ENCODE measurements around the gene UNC45A.

- TF ChIP-seq CTCF (IDR thresholded peaks at IDR 0.05): no peak
- TF ChIP-seq POLR2AphosphoS5 (IDR thresholded peaks at IDR 0.05): no peak
- TF ChIP-seq POLR2A (IDR thresholded peaks at IDR 0.05): no peak
These were observed 63.7 kb downstream of the UNC45A start for GRCh38 chr15:90998737-90999136.
